Fibroblast of skin of left quadriceps (primary cell): ENCODE measurements around the gene TMEM40.
"Not testable (repeated sequence)": the region's sequence is repeated elsewhere in the genome, so short reads cannot be mapped to it uniquely, and the experiment has no call there.

ENCODE experiments used
- DNase-seq, 2 experiments: peaks; one replicate each; pipeline ENCODE4 v3.0.0-alpha.2; 2013; ENCODE audit warnings: low read depth in 2 of 2

Gene TMEM40

DNA sequence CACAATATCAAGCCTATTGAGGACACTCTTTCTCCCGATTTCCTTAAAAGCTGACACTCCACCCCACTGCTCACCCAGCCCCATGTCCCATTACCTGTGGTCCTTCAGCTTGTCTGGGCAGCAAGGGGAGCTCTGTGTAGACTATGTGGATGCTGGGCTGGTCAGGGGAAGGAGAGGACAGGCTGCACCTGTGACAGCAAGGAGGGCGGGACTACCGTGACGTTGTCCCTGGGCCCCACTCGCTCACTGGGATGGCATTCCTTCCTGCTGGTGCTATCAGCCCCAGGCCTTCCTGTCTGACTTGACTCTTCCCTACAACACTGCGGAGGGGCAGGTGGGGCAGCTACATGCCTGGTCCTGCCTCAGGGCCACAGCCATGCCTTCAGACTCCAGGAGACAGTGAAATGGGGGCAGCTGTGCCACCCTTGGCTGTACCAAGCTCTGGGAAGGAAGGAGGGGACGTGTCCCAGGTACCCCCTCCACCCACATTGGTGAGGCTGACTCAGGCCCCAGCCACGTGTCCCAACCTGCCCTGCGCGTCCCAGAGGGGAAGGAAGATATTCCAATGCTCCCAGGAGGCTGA lies at the start of gene TMEM40:
Gene TMEM40, minus strand, starts transcription at position 163 of the 583 bp plus-strand sequence. CDS start 9,427 bp downstream, outside the sequence.
- no peak for DNase-seq

GRCh38 chr3:12808587-12808986 lies 49.5 kb upstream of the TMEM40 start:
- no peak for DNase-seq

DNA sequence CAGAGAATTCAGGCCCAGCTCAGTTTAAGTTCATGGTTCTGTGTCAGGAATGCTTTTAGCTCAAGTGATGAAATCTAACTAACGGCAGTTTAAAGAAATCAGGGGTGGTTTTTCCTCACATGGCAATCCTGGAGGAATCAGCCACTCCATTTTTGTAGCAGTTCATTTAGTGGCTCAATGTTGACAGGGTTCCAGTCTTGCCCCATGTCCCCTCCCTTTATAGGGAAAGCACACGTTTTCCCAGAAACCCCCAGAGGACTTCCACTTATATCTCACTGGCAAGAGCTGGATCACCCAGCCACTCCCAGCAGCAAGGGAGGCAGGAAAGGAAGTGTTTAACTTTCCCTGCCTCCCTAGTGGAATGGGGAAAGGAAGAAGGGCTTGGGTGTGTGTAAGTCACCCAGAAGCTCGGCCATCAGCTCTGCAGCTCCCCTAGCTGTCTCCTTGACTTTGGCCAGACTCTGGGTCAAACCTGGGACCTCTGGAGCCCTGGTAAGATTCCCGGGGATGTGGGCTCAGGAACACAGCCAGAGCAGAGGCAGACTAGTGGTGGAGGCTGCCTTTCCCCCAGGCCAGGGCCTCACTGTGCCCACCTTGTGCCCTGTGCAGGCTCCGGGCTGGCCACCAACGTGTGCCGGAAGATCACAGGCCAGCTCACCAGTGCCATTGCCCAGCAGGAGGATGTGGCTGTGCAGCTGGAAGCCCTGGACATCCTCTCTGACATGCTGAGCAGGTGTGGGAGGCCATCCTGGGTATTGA lies 48.7 kb upstream of the TMEM40 start:
- no peak for DNase-seq

DNA sequence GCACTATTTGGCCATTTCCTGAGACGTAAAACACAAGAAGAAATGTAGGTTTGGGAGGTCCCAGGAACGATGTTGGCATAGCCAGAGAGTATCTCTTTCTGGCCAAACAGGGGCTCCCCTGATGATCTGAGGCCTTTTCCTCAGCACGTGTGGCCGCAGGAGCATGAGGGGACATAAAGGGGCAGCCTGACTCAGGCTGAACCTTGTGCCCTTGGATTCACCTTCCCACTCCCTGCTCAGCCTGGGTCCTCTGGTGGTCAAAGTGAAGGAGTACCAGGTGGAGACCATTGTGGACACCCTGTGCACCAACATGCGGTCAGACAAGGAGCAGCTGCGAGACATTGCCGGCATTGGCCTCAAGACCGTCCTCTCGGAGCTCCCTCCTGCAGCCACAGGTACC lies 48.0 kb upstream of the TMEM40 start:
- DNase-seq: no peak

DNA sequence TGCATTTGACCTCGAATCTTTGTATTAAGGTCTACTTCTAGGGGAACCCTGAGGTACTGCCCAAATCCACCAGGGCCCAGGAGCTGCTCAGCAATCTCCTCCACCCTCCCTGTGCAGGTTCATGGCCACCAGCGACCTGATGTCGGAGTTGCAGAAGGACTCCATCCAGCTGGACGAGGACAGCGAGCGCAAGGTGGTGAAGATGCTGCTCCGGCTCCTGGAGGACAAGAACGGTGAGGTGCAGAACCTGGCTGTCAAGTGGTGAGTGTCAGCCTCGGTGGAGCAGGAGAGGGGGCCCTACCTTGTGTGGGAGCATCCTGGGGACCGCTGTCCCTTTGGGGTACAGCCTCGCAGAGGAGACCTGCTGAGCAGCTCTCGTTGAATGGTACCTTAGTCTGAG lies 44.3 kb upstream of the TMEM40 start:
- DNase-seq: no peak

GRCh38 chr3:12799525-12800440 lies 40.7 kb upstream of the TMEM40 start:
- no peak for DNase-seq

GRCh38 chr3:12798559-12799179 lies 39.6 kb upstream of the TMEM40 start:
- DNase-seq: no peak

DNA sequence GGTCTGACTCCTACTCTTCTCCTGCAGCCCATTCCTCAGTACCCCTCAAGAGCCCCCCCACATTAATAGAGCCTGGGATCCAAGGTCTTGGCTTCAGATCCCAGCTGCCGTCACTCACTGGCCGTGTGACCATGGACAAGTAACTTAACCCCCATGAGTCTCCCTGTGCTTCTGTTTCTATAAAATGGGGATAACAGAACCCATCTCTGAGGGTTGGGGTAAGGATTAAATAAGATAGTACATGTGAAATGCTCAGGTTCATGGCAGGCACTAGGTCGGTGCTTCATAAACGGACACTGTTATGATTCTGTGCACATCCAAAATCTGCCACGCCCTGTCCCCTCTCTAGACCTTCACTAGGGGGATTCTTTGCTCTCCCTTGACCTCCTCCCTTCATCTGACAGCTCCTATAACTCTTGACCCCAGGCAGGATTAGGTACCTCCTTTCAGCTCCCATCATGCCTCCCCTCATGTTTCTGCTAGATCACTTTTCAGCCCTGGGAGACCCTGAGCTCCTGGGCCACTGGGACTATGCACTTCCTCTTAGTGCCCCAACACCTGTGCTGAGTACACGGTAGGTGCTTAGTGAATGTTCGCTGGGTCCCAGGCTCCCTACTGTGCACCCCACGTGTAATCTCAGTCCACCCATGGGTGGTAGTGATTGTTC lies 39.0 kb upstream of the TMEM40 start:
- no peak for DNase-seq

DNA sequence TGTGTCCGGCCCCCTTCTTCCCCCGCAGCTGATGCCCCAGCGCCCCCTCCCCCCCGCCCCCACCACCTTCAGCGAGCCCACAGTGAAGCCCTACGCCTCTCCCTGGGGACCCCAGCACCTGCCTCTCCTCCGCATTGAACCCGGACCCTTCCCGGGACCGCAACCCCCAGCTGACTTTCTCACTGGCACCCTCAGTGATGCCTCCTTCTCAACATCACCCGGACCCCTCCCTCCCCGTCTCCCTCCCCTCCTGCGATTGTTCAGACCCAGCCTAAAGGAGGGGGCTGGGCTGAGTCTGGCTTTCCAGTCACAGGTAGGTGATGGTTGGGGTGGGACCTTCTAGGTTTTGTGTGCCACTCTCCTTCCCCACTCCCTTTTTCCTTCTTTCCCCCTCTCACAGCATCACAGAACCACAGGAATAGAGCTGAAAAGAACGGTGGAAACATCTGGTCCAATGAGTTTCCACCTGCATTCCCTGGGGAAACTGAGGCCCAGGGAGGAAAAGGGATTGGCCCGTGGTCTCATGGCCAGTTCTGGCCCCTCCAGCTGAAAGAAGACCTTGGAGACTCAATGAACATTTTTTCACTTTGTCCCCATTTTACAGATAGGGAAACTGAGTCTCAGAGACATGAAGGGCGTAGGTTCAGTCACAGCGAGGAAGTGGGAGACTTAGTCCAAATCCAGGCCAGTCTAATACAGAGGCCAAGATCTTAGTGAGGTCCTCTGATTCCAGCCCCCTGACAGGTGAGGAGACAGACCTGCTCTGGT lies 38.2 kb upstream of the TMEM40 start:
- DNase-seq: no peak

GRCh38 chr3:12796171-12797123 lies 37.4 kb upstream of the TMEM40 start, which contains the start of gene CAND2:
CAND2 (plus strand) TSS chr3:12796680; CDS start chr3:12796721, 41 bp downstream.
- peak; percentile 11 to 19 for DNase-seq

DNA sequence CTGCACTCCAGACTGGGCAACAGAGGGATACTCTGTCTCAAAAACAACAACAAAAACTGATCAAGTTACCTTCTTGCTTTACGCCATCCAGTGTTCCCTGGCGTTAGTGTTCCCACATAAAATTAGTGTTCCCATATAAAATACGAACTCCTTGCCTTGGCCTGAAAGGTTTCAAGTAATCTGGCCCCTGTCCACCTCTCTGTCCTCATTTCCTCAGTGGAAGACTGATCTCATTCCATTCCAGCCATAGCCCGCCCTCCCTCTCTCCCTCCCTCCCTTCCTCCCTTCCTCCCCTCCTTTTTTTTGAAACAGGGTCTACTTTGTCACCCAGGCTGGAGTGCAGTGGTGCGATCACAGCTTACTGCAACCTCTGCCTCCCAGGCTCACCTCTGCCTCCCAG lies 34.6 kb upstream of the TMEM40 start:
- no peak for DNase-seq

DNA sequence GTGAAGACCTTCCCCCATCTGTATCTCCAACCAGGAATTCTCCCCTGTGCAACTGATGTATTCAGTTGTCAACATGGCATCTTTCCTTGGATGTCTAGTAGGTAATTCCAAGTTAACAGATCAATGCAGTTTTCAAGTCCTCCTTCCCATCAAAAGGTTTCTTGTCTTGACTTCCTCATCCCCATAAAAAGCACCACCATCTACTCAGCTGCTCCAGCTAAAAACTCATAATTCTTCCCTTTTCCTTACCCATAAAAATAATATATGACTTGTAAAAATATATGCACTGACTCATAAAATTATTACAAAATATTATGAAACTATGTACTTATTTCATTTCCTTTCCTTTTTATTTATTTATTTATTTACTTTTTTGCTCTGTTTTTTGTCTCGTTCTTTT lies 32.4 kb upstream of the TMEM40 start:
- DNase-seq: no peak

GRCh38 chr3:12787967-12788690 lies 29.1 kb upstream of the TMEM40 start:
- DNase-seq: not testable (repeated sequence)

DNA sequence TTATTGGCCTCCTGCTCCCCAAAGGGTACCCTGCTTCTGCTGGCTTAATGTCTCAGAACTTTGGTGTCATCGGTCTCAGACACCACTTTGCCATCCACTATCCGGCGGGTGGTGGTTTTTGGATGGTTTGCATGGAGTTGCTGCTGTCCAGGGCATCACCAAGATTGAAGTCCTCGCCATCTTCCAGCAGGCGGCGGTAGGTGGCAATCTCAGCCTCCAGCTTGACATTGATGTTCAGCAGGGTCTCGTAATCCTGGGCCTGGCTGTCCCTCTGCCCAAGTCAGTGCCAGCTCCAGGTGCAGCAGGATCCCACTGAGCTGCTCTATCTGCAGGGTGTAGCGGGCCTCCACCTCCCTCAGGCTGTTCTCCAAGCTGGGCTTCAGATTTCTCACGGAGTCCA lies 28.3 kb upstream of the TMEM40 start:
- DNase-seq: not testable (repeated sequence)

DNA sequence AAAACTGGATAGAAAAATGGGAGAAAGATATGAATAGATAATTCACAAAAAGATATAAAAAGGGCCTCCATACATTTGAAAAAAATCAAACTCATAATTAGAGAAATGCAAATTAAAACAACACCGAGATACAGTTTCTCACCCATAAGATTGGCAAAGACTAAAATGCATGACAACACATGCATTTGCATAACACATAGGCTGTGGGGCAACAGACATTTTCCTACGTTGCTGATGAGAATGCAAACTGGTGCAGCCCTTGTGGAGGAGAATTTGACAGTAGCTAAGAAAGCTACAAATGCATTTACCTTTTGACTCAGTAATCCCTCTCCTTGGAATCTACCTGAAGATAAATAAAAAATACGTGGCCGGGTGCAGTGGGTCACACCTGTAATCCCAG lies 26.0 kb upstream of the TMEM40 start:
- no peak for DNase-seq

DNA sequence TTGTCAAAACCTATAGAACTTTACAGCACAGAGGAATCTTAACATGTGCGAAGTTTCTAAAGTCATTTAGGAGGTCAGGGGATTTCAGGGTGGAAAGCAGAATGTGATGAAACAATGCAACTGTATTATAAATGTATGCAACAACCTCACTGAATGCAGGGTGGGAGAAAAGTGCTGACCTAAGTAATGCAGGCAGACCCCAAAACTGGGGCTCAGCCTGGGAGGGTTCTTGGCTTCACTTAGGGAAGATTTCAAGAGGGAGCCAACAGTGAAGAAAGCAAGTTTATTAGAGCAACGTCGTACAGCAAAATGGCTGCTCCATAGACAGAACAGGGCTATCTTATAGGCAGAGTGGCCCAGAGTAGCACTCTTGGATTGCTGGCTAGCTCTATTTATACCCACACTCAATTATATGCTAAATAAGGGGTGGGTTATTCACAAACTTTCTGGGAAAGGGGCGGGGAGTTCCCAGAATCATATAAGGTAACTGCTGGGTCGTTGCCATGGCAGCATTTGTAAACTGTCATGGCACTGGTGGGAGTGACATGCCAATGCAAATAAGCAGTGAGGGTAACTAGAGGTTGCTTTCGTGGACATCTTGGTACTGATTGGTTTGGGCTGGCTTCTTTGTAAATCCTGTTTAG lies 23.2 kb upstream of the TMEM40 start:
- no peak for DNase-seq

DNA sequence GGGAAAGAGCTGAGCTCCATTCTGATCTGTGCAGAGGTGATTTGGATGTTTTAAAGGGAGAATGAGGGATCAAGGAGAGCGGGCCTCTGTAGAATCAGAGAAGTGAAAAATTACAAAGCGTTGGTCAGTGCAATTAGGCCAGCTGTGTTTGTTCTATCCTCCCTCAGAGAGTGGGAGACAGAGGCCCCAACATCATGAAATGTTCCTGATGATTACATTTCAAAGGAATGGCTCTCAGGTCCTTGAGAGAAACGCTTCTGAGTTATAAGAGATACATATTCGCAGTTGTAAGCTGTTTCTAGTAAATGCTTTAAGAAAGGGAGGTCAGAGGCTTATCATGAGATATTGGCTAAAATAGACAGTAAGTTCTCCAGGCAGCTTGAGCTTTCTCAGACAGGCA lies 21.7 kb upstream of the TMEM40 start:
- no peak for DNase-seq

DNA sequence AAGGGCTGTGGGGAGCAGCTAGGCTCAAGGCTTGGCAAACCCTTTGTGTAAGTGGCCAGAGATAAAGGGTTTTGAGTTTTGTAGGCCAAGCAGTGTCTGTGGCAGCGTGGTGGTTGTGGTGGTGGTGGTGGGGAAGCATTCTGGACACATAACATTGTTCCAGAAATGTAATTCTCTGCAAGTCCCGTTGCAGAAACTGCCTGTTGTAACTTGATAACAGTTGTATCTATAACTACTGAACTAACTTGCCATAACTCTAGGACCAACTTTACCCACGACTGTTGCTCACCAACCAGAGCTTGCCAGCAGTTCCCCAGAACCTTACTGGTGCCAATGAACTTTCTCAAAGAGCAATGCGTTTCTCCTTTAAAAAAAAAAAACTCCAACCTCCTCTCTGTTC lies 18.1 kb upstream of the TMEM40 start:
- DNase-seq: no peak
